Hepatocyte (in vitro differentiated cells): ENCODE results near the gene CELSR1. TPM values are rescaled to one million over a fixed set of nuclear protein-coding genes. Genes with fewer than 3 reads are reported as not detected.

ENCODE experiments used
- DNase-seq: peaks from one replicate; pipeline ENCODE4 v3.0.0-alpha.2; 2016; ENCODE audit warnings: low spot score
- H2AFZ ChIP-seq: fragments of 200-600 bp; sonication (generic); 2 replicates; pipeline ENCODE4 v1.6.0; 2016; ENCODE audit warnings: antibody characterized with exemption, mild to moderate bottlenecking
- H3K27ac ChIP-seq: fragments of 200-600 bp; sonication (generic); 2 replicates; pipeline ENCODE4 v1.5.1; 2016; ENCODE audit warnings: mild to moderate bottlenecking
- H3K27me3 ChIP-seq: fragments of 200-600 bp; sonication (generic); 2 replicates; pipeline ENCODE4 v1.6.1; 2016
- H3K36me3 ChIP-seq: fragments of 200-600 bp; sonication (generic); replicated peaks from 2 replicates; pipeline ENCODE4 v1.5.1; 2016; ENCODE audit warnings: low read depth; ENCODE audit not compliant: insufficient read depth
- H3K4me1 ChIP-seq: fragments of 200-600 bp; sonication (generic); 2 replicates; pipeline ENCODE4 v1.5.1; 2016; ENCODE audit warnings: mild to moderate bottlenecking, moderate library complexity; ENCODE audit not compliant: insufficient read depth
- H3K4me2 ChIP-seq: fragments of 200-600 bp; sonication (generic); 2 replicates; pipeline ENCODE4 v1.6.0; 2016
- H3K4me3 ChIP-seq: fragments of 200-600 bp; sonication (generic); 2 replicates; pipeline ENCODE4 v1.5.1; 2016; ENCODE audit warnings: mild to moderate bottlenecking
- H3K79me2 ChIP-seq: fragments of 200-600 bp; sonication (generic); 2 replicates; pipeline ENCODE4 v1.6.0; 2017; ENCODE audit warnings: mild to moderate bottlenecking
- H3K9me2 ChIP-seq: fragments of 200-600 bp; sonication (generic); replicated peaks from 2 replicates; pipeline ENCODE4 v1.6.0; 2017; ENCODE audit warnings: mild to moderate bottlenecking; ENCODE audit not compliant: insufficient read depth
- H3K9me3 ChIP-seq: fragments of 200-600 bp; sonication (generic); 2 replicates; pipeline ENCODE4 v1.5.1; 2016; ENCODE audit warnings: low read depth, mild to moderate bottlenecking
- H4K20me1 ChIP-seq: fragments of 200-600 bp; sonication (generic); 2 replicates; pipeline ENCODE4 v1.6.0; 2016; ENCODE audit warnings: mild to moderate bottlenecking; ENCODE audit not compliant: insufficient read depth, poor library complexity, severe bottlenecking
- EZH2 ChIP-seq: fragments of 200-600 bp; sonication (generic); IDR thresholded peaks from 2 replicates; pipeline ENCODE4 v1.6.1; 2016; ENCODE audit warnings: antibody characterized with exemption, mild to moderate bottlenecking, borderline replicate concordance
- EZH2phosphoT487 ChIP-seq: fragments of 200-600 bp; sonication (generic); IDR thresholded peaks from one replicate; pipeline ENCODE4 v1.6.1; 2018; ENCODE audit warnings: antibody characterized with exemption, mild to moderate bottlenecking, low read depth, moderate library complexity; ENCODE audit not compliant: unreplicated experiment, severe bottlenecking
- WGBS: methylation state at CpG from one replicate; pipeline ENCODE4 v1.1.6; 2016; ENCODE audit warnings: low lambda C conversion rate; ENCODE audit errors: missing lambda C conversion rate; 5-methylcytosine and 5-hydroxymethylcytosine counted together
- polyA plus RNA-seq: library from polyadenylated mRNA; unstranded; fragments of >200 nt; fragmentation: Nextera tagmentation; extraction: Ambion mirVana; gene quantifications from 2 replicates; pipeline ENCODE4 v1.2.1, GENCODE V29; 2016
- total RNA-seq: library from RNA; depleted of rRNA; stranded (reverse); fragments of >200 nt; gene quantifications from 2 replicates; pipeline ENCODE4 v1.2.3, GENCODE V29; 2014
- TF ChIP-seq, protein P1 (sequence below): fragments of 200-600 bp; sonication (generic); IDR thresholded peaks from 2 replicates; pipeline ENCODE4 v1.5.1; 2016; ENCODE audit warnings: antibody characterized with exemption, mild to moderate bottlenecking; ENCODE audit not compliant: poor library complexity

Gene CELSR1
- total and polyA plus RNA-seq, 2 experiments from 2014 or later, result 3.0 to 8.7 TPM

DNA sequence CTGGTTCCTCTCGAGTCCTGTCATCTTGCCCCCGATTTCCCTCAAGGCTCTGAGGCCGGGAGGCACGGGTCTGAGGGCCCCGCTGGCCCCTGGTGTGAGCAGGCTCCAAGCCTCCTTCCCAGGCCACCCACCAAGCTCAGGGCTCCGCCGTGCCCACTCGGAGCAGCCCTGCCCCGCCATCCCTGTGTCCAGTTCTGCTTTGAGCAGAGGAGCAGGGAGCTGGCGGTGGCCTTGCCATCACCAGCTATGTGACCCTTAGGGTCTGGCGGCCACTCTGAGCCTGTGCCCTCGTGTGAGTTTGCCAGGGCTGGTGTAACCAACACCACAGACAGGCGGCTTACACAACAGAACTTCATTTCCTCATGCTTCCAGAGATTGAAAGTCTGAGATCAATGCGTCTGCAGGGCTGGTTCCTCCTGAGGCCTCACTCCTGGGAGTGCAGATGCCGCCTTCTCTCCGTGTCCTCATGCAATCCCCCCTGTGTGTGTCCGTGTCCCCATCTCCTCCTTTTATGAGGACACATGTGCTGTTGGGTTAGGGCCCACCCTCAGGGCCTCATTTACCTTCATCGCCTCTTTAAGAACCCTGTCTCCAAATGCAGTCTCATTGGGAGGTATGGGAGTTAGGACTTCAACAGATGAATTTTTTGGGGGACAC is 36.5 kb upstream of the CELSR1 start:
- TF ChIP-seq EZH2, result no peak
- TF ChIP-seq EZH2phosphoT487, result no peak
- TF ChIP-seq, protein P1, sequence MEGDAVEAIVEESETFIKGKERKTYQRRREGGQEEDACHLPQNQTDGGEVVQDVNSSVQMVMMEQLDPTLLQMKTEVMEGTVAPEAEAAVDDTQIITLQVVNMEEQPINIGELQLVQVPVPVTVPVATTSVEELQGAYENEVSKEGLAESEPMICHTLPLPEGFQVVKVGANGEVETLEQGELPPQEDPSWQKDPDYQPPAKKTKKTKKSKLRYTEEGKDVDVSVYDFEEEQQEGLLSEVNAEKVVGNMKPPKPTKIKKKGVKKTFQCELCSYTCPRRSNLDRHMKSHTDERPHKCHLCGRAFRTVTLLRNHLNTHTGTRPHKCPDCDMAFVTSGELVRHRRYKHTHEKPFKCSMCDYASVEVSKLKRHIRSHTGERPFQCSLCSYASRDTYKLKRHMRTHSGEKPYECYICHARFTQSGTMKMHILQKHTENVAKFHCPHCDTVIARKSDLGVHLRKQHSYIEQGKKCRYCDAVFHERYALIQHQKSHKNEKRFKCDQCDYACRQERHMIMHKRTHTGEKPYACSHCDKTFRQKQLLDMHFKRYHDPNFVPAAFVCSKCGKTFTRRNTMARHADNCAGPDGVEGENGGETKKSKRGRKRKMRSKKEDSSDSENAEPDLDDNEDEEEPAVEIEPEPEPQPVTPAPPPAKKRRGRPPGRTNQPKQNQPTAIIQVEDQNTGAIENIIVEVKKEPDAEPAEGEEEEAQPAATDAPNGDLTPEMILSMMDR, result no peak
- no peak overlapping the region for H3K4me3 ChIP-seq
- peaks cover 15% of the 10 kb centered on the region for H3K79me2 ChIP-seq
- H3K9me3 ChIP-seq, result no peaks in the 10 kb centered on the region
- no peaks in the 10 kb centered on the region for H4K20me1 ChIP-seq
- no peak overlapping the region for H3K4me2 ChIP-seq
- H3K4me1 ChIP-seq, result peaks cover 25% of the 10 kb centered on the region
- H3K27me3 ChIP-seq, result no peaks in the 10 kb centered on the region
- H3K27ac ChIP-seq, result no peak overlapping the region
- DNase-seq, result no peak
- WGBS, result 91% methylated on average over 18 of the region's 18 CpGs
- H3K36me3 ChIP-seq, result no peaks in the 10 kb centered on the region
- no peaks in the 10 kb centered on the region for H3K9me2 ChIP-seq
- H2AFZ ChIP-seq, result no peak overlapping the region

DNA sequence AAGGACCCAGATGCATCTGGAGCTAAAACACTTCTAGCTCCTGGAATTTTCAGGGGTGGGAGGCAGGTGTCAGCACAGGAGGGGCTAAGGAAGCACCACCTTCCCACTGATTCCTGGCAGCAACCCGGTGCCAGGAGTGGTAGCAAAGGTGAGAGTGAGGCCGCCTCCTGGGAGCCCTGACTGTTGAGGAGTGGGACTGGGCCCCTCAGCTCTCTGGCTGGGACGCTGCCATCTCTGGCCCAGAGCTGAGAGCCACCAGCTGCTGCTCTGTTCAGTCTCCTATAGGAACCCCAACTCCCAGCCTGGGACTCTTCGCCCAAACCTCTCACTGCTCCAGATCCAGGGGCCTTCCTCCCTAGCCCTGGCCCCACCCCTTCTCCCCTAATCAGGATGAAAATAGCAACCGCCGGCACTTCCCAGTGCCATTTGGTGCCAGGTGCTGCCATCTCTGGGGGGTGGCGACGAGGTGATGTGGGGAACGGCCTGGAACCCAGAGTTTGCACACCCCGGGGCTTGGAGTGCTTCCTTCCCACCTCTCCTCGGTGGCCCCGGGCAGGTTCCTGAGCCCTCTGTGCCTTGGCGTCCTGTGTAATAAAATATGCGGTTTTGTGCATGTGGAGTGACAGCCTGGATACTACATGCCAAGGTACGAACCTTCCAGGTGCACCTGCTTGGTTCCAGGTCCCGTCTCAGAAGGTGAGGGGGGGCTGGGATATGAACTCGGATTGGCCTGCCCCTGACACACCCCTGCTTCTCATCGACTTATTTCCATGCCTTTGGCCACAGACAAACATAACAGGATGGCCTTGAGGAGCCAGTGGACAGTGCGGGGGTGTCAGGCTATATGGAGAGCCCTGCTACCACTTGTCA is 35.7 kb upstream of the CELSR1 start:
- H3K9me3 ChIP-seq, result no peaks in the 10 kb centered on the region
- H3K4me1 ChIP-seq, result peaks cover 18% of the 10 kb centered on the region
- H3K27me3 ChIP-seq, result no peaks in the 10 kb centered on the region
- no peak overlapping the region for H3K4me2 ChIP-seq
- no peaks in the 10 kb centered on the region for H3K36me3 ChIP-seq
- H3K4me3 ChIP-seq, result no peak overlapping the region
- H3K27ac ChIP-seq, result no peak overlapping the region
- no peaks in the 10 kb centered on the region for H3K9me2 ChIP-seq
- no peak for DNase-seq
- H2AFZ ChIP-seq, result no peak overlapping the region
- 93% methylated on average over 19 of the region's 19 CpGs for WGBS
- no peaks in the 10 kb centered on the region for H4K20me1 ChIP-seq
- H3K79me2 ChIP-seq, result peaks cover 8% of the 10 kb centered on the region
- no peak for TF ChIP-seq EZH2phosphoT487
- no peak for TF ChIP-seq EZH2
- TF ChIP-seq, protein P1, result no peak

DNA sequence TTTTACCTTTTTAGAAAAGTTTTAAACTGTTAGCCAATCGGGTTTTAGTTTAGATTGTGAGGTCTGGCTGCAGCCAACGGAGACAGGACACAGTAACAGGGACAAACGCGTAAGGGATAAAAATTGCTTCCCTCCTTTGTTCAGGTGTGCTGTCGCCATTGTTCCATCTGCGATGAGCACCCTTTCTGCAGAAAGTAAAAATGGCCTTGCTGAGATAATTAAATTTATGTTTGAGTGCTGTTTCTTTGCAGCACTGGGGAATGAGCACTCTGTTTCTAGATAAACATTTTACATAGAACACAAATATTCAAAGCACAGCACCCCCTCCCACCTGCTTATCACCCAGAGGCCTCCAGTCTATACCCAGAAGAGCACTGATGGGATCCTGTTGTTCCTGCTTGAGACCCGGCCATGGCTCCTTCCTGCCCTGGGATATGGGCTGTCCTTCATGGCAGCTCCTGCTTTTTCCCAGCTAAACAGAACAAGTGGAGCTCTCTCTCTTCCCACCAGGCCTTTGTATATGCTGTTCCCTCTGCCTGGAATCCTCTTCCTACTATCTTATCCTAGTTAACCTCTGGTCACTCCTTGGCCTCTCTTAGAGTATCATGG is 34.3 kb upstream of the CELSR1 start:
- no peak overlapping the region for H3K27ac ChIP-seq
- peaks cover 13% of the 10 kb centered on the region for H3K4me1 ChIP-seq
- no peak overlapping the region for H3K4me2 ChIP-seq
- no peak overlapping the region for H3K4me3 ChIP-seq
- no peaks in the 10 kb centered on the region for H3K9me2 ChIP-seq
- no peaks in the 10 kb centered on the region for H3K36me3 ChIP-seq
- no peak for DNase-seq
- H3K27me3 ChIP-seq, result no peaks in the 10 kb centered on the region
- no peaks in the 10 kb centered on the region for H3K9me3 ChIP-seq
- H3K79me2 ChIP-seq, result no peaks in the 10 kb centered on the region
- no peak overlapping the region for H2AFZ ChIP-seq
- H4K20me1 ChIP-seq, result no peaks in the 10 kb centered on the region
- TF ChIP-seq EZH2phosphoT487 (no peak), EZH2 (no peak)
- TF ChIP-seq, protein P1, result no peak
- 86% methylated on average over 7 of the region's 7 CpGs for WGBS
